ES-I3 (cell line): Measurements from ENCODE around the gene NLRP14.
A peak's percentile ranks its signal among the peaks of the same experiment; 100 is the strongest.

ENCODE experiments used
- H3K36me3 ChIP-seq: 2 replicates; pipeline ENCODE4 v1.6.1; 2013; ENCODE audit warnings: mild to moderate bottlenecking, low read length, control low read depth, moderate library complexity; ENCODE audit not compliant: insufficient read depth
- H3K4me1 ChIP-seq: 2 replicates; pipeline ENCODE4 v1.6.1; 2013; ENCODE audit warnings: mild to moderate bottlenecking, control low read depth, low read length; ENCODE audit not compliant: insufficient read depth
- H3K9ac ChIP-seq: 2 replicates; pipeline ENCODE4 v1.6.1; 2013; ENCODE audit warnings: low read depth, mild to moderate bottlenecking, low read length, moderate library complexity
- H3K9me3 ChIP-seq: 2 replicates; pipeline ENCODE4 v1.6.1; 2013; ENCODE audit warnings: mild to moderate bottlenecking, low read length, moderate library complexity; ENCODE audit not compliant: control insufficient read depth, insufficient read depth

NLRP14 gene

GRCh38 chr11:7020183-7020917 lies at the start of gene NLRP14, which contains the start of gene ZNF214:
TSS of gene NLRP14 (plus strand) at chr11:7020479. CDS start at chr11:7038587, 18,108 bp downstream.
TSS of gene ZNF214 (minus strand) at chr11:7020346. CDS start at chr11:7002835, 17,511 bp downstream.
- H3K9me3 ChIP-seq, result no peaks in the 10 kb centered on the region
- H3K4me1 ChIP-seq, result no peaks in the 10 kb centered on the region
- no peaks in the 10 kb centered on the region for H3K36me3 ChIP-seq
- H3K9ac ChIP-seq, result peak within 1 kb of the TSS; percentile 73

GRCh38 chr11:6979365-6979764 lies 40.9 kb upstream of the NLRP14 start:
- Histone ChIP-seq H3K36me3 (no peaks in the 10 kb centered on the region), H3K4me1 (no peaks in the 10 kb centered on the region), H3K9ac (no peak overlapping the region), H3K9me3 (no peaks in the 10 kb centered on the region)

- Histone ChIP-seq H3K9ac (no peak overlapping the region), H3K9me3 (no peaks in the 10 kb centered on the region), H3K36me3 (no peaks in the 10 kb centered on the region), H3K4me1 (no peaks in the 10 kb centered on the region)
Observed at GRCh38 chr11:6986487-6986886, 33.8 kb upstream of the NLRP14 start.

GRCh38 chr11:6988506-6988905 lies 31.8 kb upstream of the NLRP14 start:
- Histone ChIP-seq H3K36me3 (no peaks in the 10 kb centered on the region), H3K9ac (no peak overlapping the region), H3K4me1 (no peaks in the 10 kb centered on the region), H3K9me3 (no peaks in the 10 kb centered on the region)

- Histone ChIP-seq H3K4me1 (no peaks in the 10 kb centered on the region), H3K9me3 (no peaks in the 10 kb centered on the region), H3K9ac (no peak overlapping the region), H3K36me3 (no peaks in the 10 kb centered on the region)
Observed at GRCh38 chr11:6991227-6991626, 29.1 kb upstream of the NLRP14 start.

- H3K9me3 ChIP-seq, result no peaks in the 10 kb centered on the region
- H3K9ac ChIP-seq, result no peak overlapping the region
- H3K36me3 ChIP-seq, result no peaks in the 10 kb centered on the region
- no peaks in the 10 kb centered on the region for H3K4me1 ChIP-seq
Observed at GRCh38 chr11:6992026-6992425, 28.3 kb upstream of the NLRP14 start.

GRCh38 chr11:6992457-6993417 lies 27.5 kb upstream of the NLRP14 start:
- Histone ChIP-seq H3K36me3 (no peaks in the 10 kb centered on the region), H3K9ac (no peak overlapping the region), H3K4me1 (no peaks in the 10 kb centered on the region), H3K9me3 (no peaks in the 10 kb centered on the region)

- no peak overlapping the region for H3K9ac ChIP-seq
- H3K9me3 ChIP-seq, result no peaks in the 10 kb centered on the region
- no peaks in the 10 kb centered on the region for H3K4me1 ChIP-seq
- no peaks in the 10 kb centered on the region; the same call in 1 of the 2 replicates for H3K36me3 ChIP-seq
Observed at GRCh38 chr11:6995703-6996102, 24.6 kb upstream of the NLRP14 start.

- Histone ChIP-seq H3K4me1 (no peaks in the 10 kb centered on the region), H3K9ac (no peak overlapping the region), H3K9me3 (no peaks in the 10 kb centered on the region), H3K36me3 (no peaks in the 10 kb centered on the region; the same call in 1 of the 2 replicates)
Observed at GRCh38 chr11:7004482-7004881, 15.8 kb upstream of the NLRP14 start.

- Histone ChIP-seq H3K4me1 (no peaks in the 10 kb centered on the region), H3K36me3 (no peaks in the 10 kb centered on the region), H3K9me3 (no peaks in the 10 kb centered on the region), H3K9ac (no peak overlapping the region)
Observed at GRCh38 chr11:7014118-7014517, 6.2 kb upstream of the NLRP14 start.

- no peak overlapping the region for H3K9ac ChIP-seq
- H3K36me3 ChIP-seq, result no peaks in the 10 kb centered on the region
- H3K9me3 ChIP-seq, result no peaks in the 10 kb centered on the region
- no peaks in the 10 kb centered on the region for H3K4me1 ChIP-seq
Observed at GRCh38 chr11:7016011-7016410, 4.3 kb upstream of the NLRP14 start.

- Histone ChIP-seq H3K4me1 (no peaks in the 10 kb centered on the region), H3K9ac (peak overlapping the region; percentile 73), H3K9me3 (no peaks in the 10 kb centered on the region), H3K36me3 (no peaks in the 10 kb centered on the region)
Observed at GRCh38 chr11:7019500-7020182, 638 bp upstream of the NLRP14 start.

GRCh38 chr11:7021318-7021717 lies 1.0 kb downstream of the NLRP14 start:
- H3K36me3 ChIP-seq, result no peaks in the 10 kb centered on the region
- no peak overlapping the region for H3K9ac ChIP-seq
- no peaks in the 10 kb centered on the region for H3K4me1 ChIP-seq
- no peaks in the 10 kb centered on the region for H3K9me3 ChIP-seq

GRCh38 chr11:7028141-7028540 lies 7.9 kb downstream of the NLRP14 start:
- no peaks in the 10 kb centered on the region for H3K9me3 ChIP-seq
- H3K4me1 ChIP-seq, result no peaks in the 10 kb centered on the region
- no peak overlapping the region for H3K9ac ChIP-seq
- H3K36me3 ChIP-seq, result no peaks in the 10 kb centered on the region
